CD4-positive, alpha-beta T cell (primary cell): ENCODE data around the gene CLDN6. TPM values are rescaled to one million over a fixed set of nuclear protein-coding genes. Genes with fewer than 3 reads are reported as not detected.

Source experiments
- ATAC-seq: fragments of 200-7000 bp; cut with Tn5 transposase; one replicate; pipeline ENCODE4 v1.10.0; 2022; ENCODE audit warnings: mild to moderate bottlenecking; ENCODE audit not compliant: poor library complexity
- CTCF ChIA-PET: fragments of 350-600 bp; sonication (Branson Sonifier 250); formaldehyde crosslinking; loops from one replicate; lab custom pipeline; 2021; ENCODE audit warnings: antibody characterized with exemption, inconsistent platforms; lab: Charles Lee
- POLR2A ChIA-PET: fragments of 350-600 bp; sonication (Branson Sonifier 250); formaldehyde crosslinking; loops from one replicate; lab custom pipeline; 2021; ENCODE audit warnings: antibody characterized with exemption, inconsistent platforms; lab: Charles Lee
- DNase-seq, 14 experiments: peaks; one replicate each; pipeline ENCODE4 v3.0.0-alpha.2; 2013 to 2020; ENCODE audit warnings: mixed read lengths in 2 of 14
- H3K27ac ChIP-seq, 2 donors: one replicate each; pipeline versions ENCODE4 v1.5.1 to v1.7.0; 2013; ENCODE audit warnings: low read length in 2 of 2, low read depth in 1 of 2, mild to moderate bottlenecking in 1 of 2
- H3K27me3 ChIP-seq, 2 experiments: 1 replicate in 1 of 2; 2 replicates in 1 of 2; pipeline versions ENCODE4 v1.6.1 to v1.7.0; 2013; ENCODE audit warnings: low read length in 2 of 2, control low read depth in 1 of 2, mild to moderate bottlenecking in 1 of 2, moderate library complexity in 1 of 2; ENCODE audit not compliant: insufficient read depth in 2 of 2, control insufficient read depth in 1 of 2
- H3K36me3 ChIP-seq: one replicate; pipeline ENCODE4 v1.6.1; 2013; ENCODE audit warnings: low read length, control low read depth; ENCODE audit not compliant: insufficient read depth
- H3K4me1 ChIP-seq: one replicate; pipeline ENCODE4 v1.6.1; 2013; ENCODE audit warnings: low read length, control low read depth; ENCODE audit not compliant: insufficient read depth
- H3K4me3 ChIP-seq: one replicate; pipeline ENCODE4 v1.5.1; 2013; ENCODE audit warnings: mild to moderate bottlenecking, low read length, moderate library complexity
- H3K9me3 ChIP-seq, 2 experiments: 1 replicate in 1 of 2; 2 replicates in 1 of 2; pipeline versions ENCODE4 v1.6.1 to v1.7.0; 2013; ENCODE audit warnings: low read length in 2 of 2, mild to moderate bottlenecking in 2 of 2, control low read depth in 1 of 2, moderate library complexity in 1 of 2; ENCODE audit not compliant: control insufficient read depth in 1 of 2, insufficient read depth in 1 of 2
- H3K27ac Mint-ChIP-seq: one replicate; pipeline ENCODE4 v1.8.0; 2020; ENCODE audit warnings: mixed read lengths
- H3K27me3 Mint-ChIP-seq: one replicate; pipeline ENCODE4 v1.8.0; 2021; ENCODE audit warnings: mixed read lengths
- H3K36me3 Mint-ChIP-seq: one replicate; pipeline ENCODE4 v1.8.0; 2021; ENCODE audit warnings: low read depth, mixed read lengths
- H3K4me1 Mint-ChIP-seq: one replicate; pipeline ENCODE4 v1.8.0; 2021; ENCODE audit warnings: low read depth, mixed read lengths
- H3K4me3 Mint-ChIP-seq: one replicate; pipeline ENCODE4 v1.8.0; 2020; ENCODE audit warnings: mild to moderate bottlenecking, mixed read lengths
- H3K9me3 Mint-ChIP-seq: one replicate; pipeline ENCODE4 v1.8.0; 2020; ENCODE audit warnings: mixed read lengths
- intact Hi-C, 2 experiments: fragments of 100-400 bp; cut with DNase I in 1 of 2; cut with micrococcal nuclease in 1 of 2; formaldehyde crosslinking; loops; one replicate each; pipeline versions ENCODE4 v1.15.1 to v1.9.0; 2023 to 2025; cut with DNase I, micrococcal nuclease
- total RNA-seq, 174 experiments: library from RNA in 2 of 174; stranded (reverse) in 2 of 174; gene quantifications; one replicate each; pipeline ENCODE4 v1.2.3 and lab custom pipeline; 2021 to 2026
- TF ChIP-seq, protein P1 (sequence below): fragments of 200-600 bp; IDR thresholded peaks from one replicate; pipeline ENCODE4 v1.8.0; 2022; ENCODE audit warnings: antibody characterized with exemption, mild to moderate bottlenecking

CLDN6 gene
- total RNA-seq, 2 experiments from 2014 or later, result not detected

- H3K27me3 ChIP-seq, result peaks cover 54 to 59% of the 10 kb centered on the region in 2 experiments
- Mint-ChIP-seq H3K9me3 (no peaks in the 10 kb centered on the region), H3K27ac (no peak overlapping the region), H3K4me1 (peaks cover 23% of the 10 kb centered on the region), H3K36me3 (no peaks in the 10 kb centered on the region), H3K27me3 (peaks cover 60% of the 10 kb centered on the region), H3K4me3 (peak overlapping the region; percentile 82)
- POLR2A ChIA-PET, result interaction anchor here (0.7 to 1.6 kb wide), 4 partner anchors 10 to 13 kb away, joined by 3 to 10 read pairs (median 4); no protein-coding TSS in a partner anchor
- no peaks in the 10 kb centered on the region for H3K36me3 ChIP-seq
- intact Hi-C loops, result no loop called here
- H3K27ac ChIP-seq, result no peak overlapping the region
- CTCF ChIA-PET, result interaction anchor here (1.8 to 4.1 kb wide), 3 partner anchors 13 to 41 kb away, joined by 4 to 19 read pairs (median 8); no protein-coding TSS in a partner anchor
- ATAC-seq (no peak), DNase-seq (no peak)
- no peak overlapping the region for H3K4me3 ChIP-seq
- H3K4me1 ChIP-seq, result peaks cover 30% of the 10 kb centered on the region
- peaks cover 0 to 6% of the 10 kb centered on the region in 2 experiments for H3K9me3 ChIP-seq
- TF ChIP-seq, protein P1, sequence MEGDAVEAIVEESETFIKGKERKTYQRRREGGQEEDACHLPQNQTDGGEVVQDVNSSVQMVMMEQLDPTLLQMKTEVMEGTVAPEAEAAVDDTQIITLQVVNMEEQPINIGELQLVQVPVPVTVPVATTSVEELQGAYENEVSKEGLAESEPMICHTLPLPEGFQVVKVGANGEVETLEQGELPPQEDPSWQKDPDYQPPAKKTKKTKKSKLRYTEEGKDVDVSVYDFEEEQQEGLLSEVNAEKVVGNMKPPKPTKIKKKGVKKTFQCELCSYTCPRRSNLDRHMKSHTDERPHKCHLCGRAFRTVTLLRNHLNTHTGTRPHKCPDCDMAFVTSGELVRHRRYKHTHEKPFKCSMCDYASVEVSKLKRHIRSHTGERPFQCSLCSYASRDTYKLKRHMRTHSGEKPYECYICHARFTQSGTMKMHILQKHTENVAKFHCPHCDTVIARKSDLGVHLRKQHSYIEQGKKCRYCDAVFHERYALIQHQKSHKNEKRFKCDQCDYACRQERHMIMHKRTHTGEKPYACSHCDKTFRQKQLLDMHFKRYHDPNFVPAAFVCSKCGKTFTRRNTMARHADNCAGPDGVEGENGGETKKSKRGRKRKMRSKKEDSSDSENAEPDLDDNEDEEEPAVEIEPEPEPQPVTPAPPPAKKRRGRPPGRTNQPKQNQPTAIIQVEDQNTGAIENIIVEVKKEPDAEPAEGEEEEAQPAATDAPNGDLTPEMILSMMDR, result no peak
Observed at GRCh38 chr16:3044708-3045107, 26.7 kb upstream of the CLDN6 start.

GRCh38 chr16:3042376-3042775 is 24.4 kb upstream of the CLDN6 start:
- no peaks in the 10 kb centered on the region for H3K36me3 Mint-ChIP-seq
- intact Hi-C loops, result no loop called here
- no peak for ATAC-seq
- no peak overlapping the region for H3K4me3 ChIP-seq
- H3K27ac Mint-ChIP-seq, result no peak overlapping the region
- no peak overlapping the region for H3K4me3 Mint-ChIP-seq
- peaks cover 79% of the 10 kb centered on the region for H3K27me3 Mint-ChIP-seq
- peaks cover 73 to 76% of the 10 kb centered on the region in 2 experiments for H3K27me3 ChIP-seq
- ChIA-PET CTCF (interaction anchor here (0.6 to 4.1 kb wide), 4 partner anchors 9 to 87 kb away, joined by 3 to 19 read pairs (median 5); no protein-coding TSS in a partner anchor), POLR2A (interaction anchor here (0.6 to 1.1 kb wide), 3 partner anchors 11 to 130 kb away, joined by 3 to 5 read pairs (median 4); no protein-coding TSS in a partner anchor)
- TF ChIP-seq, protein P1, result no peak
- no peak for DNase-seq
- H3K27ac ChIP-seq, result no peak overlapping the region
- peaks cover 0 to 14% of the 10 kb centered on the region in 2 experiments for H3K9me3 ChIP-seq
- H3K4me1 Mint-ChIP-seq, result peaks cover 12% of the 10 kb centered on the region
- H3K9me3 Mint-ChIP-seq, result no peaks in the 10 kb centered on the region
- H3K4me1 ChIP-seq, result peaks cover 29% of the 10 kb centered on the region
- no peaks in the 10 kb centered on the region for H3K36me3 ChIP-seq

DNA sequence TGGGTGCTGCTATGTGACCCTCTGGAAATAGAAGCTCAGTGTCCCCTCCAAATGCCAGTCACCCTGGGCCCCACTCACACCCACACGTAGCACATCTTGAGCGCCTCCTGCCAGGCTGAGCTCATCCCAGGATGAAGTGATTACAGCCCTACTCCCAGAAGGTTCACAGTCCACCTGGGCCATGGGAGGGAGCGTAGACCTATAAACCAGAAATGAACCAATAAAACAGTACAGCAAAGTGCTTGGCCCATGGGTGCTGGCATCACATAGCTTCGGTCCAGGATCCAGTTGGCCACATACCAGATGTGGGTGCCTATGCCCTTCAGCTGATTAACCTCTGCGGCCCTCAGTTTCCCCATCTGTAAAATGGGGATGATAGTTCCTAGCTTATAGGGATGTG is 20.9 kb upstream of the CLDN6 start:
- H3K9me3 ChIP-seq, result peaks cover 0 to 20% of the 10 kb centered on the region in 2 experiments
- Mint-ChIP-seq H3K4me3 (no peak overlapping the region), H3K27me3 (peaks cover 86% of the 10 kb centered on the region), H3K36me3 (no peaks in the 10 kb centered on the region), H3K27ac (no peak overlapping the region), H3K9me3 (no peaks in the 10 kb centered on the region), H3K4me1 (peaks cover 10% of the 10 kb centered on the region)
- no peak overlapping the region for H3K27ac ChIP-seq
- peaks cover 16% of the 10 kb centered on the region for H3K4me1 ChIP-seq
- no peaks in the 10 kb centered on the region for H3K36me3 ChIP-seq
- ChIA-PET POLR2A (no interaction called here), CTCF (interaction anchor here (1.2 kb wide), 1 partner anchor 10 kb away, joined by 3 read pairs; no protein-coding TSS in a partner anchor)
- H3K27me3 ChIP-seq, result peaks cover 68 to 79% of the 10 kb centered on the region in 2 experiments
- H3K4me3 ChIP-seq, result no peak overlapping the region
- TF ChIP-seq, protein P1, result no peak
- ATAC-seq (no peak), DNase-seq (no peak)
- intact Hi-C loops, result no loop called here
